ENCODE data around the gene RAD51B. TPM values are rescaled to one million over a fixed set of nuclear protein-coding genes. Genes with fewer than 3 reads are reported as not detected.

The RAD51B gene
- total RNA-seq, 4 donors from 2014 or later = 5.0 to 31.8 (median 20.6) TPM

GRCh38 chr14:68491793-68492192 is 672.2 kb downstream of the RAD51B start:
- H3K4me3 ChIP-seq = no peak overlapping the region
- H3K36me3 ChIP-seq = no peaks in the 10 kb centered on the region
- no peak overlapping the region for H3K27ac ChIP-seq
- in situ Hi-C loops (cut with MboI; ENCODE audit: low pct_ligation_motif_present in 1 of 4, low pct_unique_long_range_greater_than_20kb in 1 of 4, low sequenced_read_pairs in 3 of 4) (no loop called here), intact Hi-C loops (cut with DNase I; ENCODE audit: low total_unique reads) (no loop called here)
- no peak for TF ChIP-seq POLR2A (IDR thresholded peaks at IDR 0.05)
- no peak for TF ChIP-seq EP300 (IDR thresholded peaks at IDR 0.05; ENCODE audit: low read depth)
- TF ChIP-seq POLR2AphosphoS5 (IDR thresholded peaks at IDR 0.05) = no peak
- TF ChIP-seq CTCF (IDR thresholded peaks at IDR 0.05) = no peak
- H3K27me3 ChIP-seq = no peaks in the 10 kb centered on the region
- H3K9me3 ChIP-seq = no peaks in the 10 kb centered on the region
- 80 to 89% methylated on average over 1 to 6 of the region's 6 CpGs for WGBS, 2 donors (ENCODE audit: low coverage in 1 of 2)
- H3K4me1 ChIP-seq = no peaks in the 10 kb centered on the region
- DNase-seq = no peak

- intact Hi-C loops (cut with DNase I; ENCODE audit: low total_unique reads) = no loop called here
Observed at GRCh38 chr14:68492381-68493151, 673.0 kb downstream of the RAD51B start.

GRCh38 chr14:68493152-68493911 is 673.8 kb downstream of the RAD51B start:
- DNase-seq = no peak
- intact Hi-C loops (cut with DNase I; ENCODE audit: low total_unique reads) (no loop called here), in situ Hi-C loops (cut with MboI; ENCODE audit: low pct_ligation_motif_present in 1 of 4, low pct_unique_long_range_greater_than_20kb in 1 of 4, low sequenced_read_pairs in 3 of 4) (no loop called here)
- Histone ChIP-seq H3K4me3 (no peak overlapping the region), H3K4me1 (no peaks in the 10 kb centered on the region), H3K36me3 (no peaks in the 10 kb centered on the region), H3K27ac (no peak overlapping the region), H3K27me3 (no peaks in the 10 kb centered on the region), H3K9me3 (no peaks in the 10 kb centered on the region)
- no peak for TF ChIP-seq EP300 (IDR thresholded peaks at IDR 0.05; ENCODE audit: low read depth)
- TF ChIP-seq POLR2AphosphoS5 (IDR thresholded peaks at IDR 0.05) = no peak
- no peak for TF ChIP-seq CTCF (IDR thresholded peaks at IDR 0.05)
- no peak for TF ChIP-seq POLR2A (IDR thresholded peaks at IDR 0.05)
- 68 to 95% methylated on average over 6 to 9 of the region's 9 CpGs for WGBS, 2 donors (ENCODE audit: low coverage in 1 of 2)

More at GRCh38 chr14:68492381-68493151, 673.0 kb downstream of the RAD51B start:
- in situ Hi-C loops (cut with MboI; ENCODE audit: low pct_ligation_motif_present in 1 of 4, low pct_unique_long_range_greater_than_20kb in 1 of 4, low sequenced_read_pairs in 3 of 4) = no loop called here
- no peaks in the 10 kb centered on the region for H3K4me1 ChIP-seq
- no peaks in the 10 kb centered on the region for H3K27me3 ChIP-seq
- DNase-seq = no peak
- TF ChIP-seq POLR2AphosphoS5 (IDR thresholded peaks at IDR 0.05) (no peak), POLR2A (IDR thresholded peaks at IDR 0.05) (no peak), CTCF (IDR thresholded peaks at IDR 0.05) (no peak), EP300 (IDR thresholded peaks at IDR 0.05; ENCODE audit: low read depth) (no peak)
- H3K9me3 ChIP-seq = no peaks in the 10 kb centered on the region
- no peak overlapping the region for H3K27ac ChIP-seq
- H3K36me3 ChIP-seq = no peaks in the 10 kb centered on the region
- whole genome bisulfite sequencing, 2 donors (ENCODE audit: low coverage in 1 of 2) = 90 to 93% methylated on average over 1 to 5 of the region's 5 CpGs
- no peak overlapping the region for H3K4me3 ChIP-seq
